ENCODE measurements around the gene SND1. TPM values are rescaled to one million over a fixed set of nuclear protein-coding genes. Genes with fewer than 3 reads are reported as not detected.

SND1 gene
- polyA plus RNA-seq, 4 donors = 47.2 to 148 (median 92.2) TPM

DNA sequence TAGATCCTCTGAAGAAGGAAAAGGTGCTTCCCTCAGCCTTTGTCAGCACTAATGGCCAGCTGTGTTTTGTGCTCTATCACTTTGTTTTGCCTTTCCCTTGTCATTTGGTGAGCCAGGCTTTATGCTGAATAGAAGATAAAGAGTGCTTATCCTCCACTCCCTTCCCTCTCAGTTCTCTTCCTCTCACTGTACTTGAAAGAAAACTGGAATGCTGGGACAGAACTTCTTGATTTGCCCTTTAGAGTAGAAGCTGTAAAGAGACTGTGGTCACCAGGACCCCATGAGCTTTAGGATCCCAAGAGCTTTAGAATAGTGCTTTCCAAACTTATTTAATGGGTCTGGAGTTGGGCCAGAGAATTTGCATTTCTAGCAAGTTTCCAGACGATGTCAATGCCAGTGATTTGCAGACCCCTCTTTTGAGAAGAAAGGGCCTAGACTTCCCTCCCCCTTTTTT is 297.8 kb downstream of the SND1 start:
- WGBS, 3 donors = 66 to 90% (median 88%) methylated on average over 1 of the region's 1 CpG
- H3K36me3 ChIP-seq (ENCODE audit: control insufficient read depth in 3 of 3, insufficient read depth in 2 of 3, low read depth in 1 of 3, low read length in 3 of 3) = peaks cover 0 to 2% (median 0%) of the 10 kb centered on the region in 3 donors
- no peak for DNase-seq
- H3K27ac ChIP-seq (ENCODE audit: low read depth in 1 of 3, low read length in 2 of 3) = no peak overlapping the region
- no peak overlapping the region for H3K4me3 ChIP-seq (ENCODE audit: low read depth in 1 of 3, low read length in 3 of 3)
- H3K27me3 ChIP-seq (ENCODE audit: control insufficient read depth in 3 of 3, insufficient read depth in 3 of 3, low read length in 3 of 3) = no peaks in the 10 kb centered on the region
- no peaks in the 10 kb centered on the region for H3K4me1 ChIP-seq (ENCODE audit: control insufficient read depth in 3 of 3, insufficient read depth in 2 of 3, low read depth in 1 of 3, low read length in 2 of 3)
- no peak for FAIRE-seq
- H3K9me3 ChIP-seq (ENCODE audit: control insufficient read depth in 2 of 2, insufficient read depth in 1 of 2, low read depth in 1 of 2, low read length in 1 of 2) = no peaks in the 10 kb centered on the region

DNA sequence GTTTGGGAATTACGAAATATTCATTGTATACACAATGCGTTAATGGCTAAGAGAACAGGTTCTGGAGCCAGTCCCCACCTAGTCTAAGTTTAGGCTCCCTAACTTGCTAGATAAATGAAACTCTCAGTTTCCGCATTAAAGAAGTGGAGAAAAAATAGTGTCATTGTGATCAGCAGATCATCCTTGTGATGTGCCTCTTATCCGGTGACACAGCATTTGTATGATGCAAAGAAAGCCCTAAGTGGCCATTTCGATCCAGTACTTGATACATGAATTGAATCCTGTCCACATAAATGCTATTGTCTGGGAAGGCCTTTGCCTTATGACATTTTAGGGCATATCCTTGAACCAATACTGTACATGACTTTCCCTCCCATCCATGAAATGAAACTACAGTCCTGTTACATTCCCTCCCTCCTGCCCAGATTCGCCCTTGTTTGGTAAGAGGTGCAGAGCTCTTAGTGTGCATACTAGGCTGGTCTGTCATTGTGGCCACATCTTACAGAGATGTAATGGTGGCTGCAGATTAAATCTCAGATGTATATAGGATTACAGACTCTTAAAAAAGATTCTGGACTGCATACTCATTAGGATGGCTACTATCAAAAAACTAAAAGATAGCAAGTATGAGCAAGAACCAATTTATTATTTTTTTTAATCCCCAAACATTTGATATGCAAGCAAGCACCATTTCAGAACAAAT is 298.4 kb downstream of the SND1 start:
- Histone ChIP-seq H3K9me3 (ENCODE audit: control insufficient read depth in 2 of 2, insufficient read depth in 1 of 2, low read depth in 1 of 2, low read length in 1 of 2) (no peaks in the 10 kb centered on the region), H3K27me3 (ENCODE audit: control insufficient read depth in 3 of 3, insufficient read depth in 3 of 3, low read length in 3 of 3) (no peaks in the 10 kb centered on the region), H3K36me3 (ENCODE audit: control insufficient read depth in 3 of 3, insufficient read depth in 2 of 3, low read depth in 1 of 3, low read length in 3 of 3) (peaks cover 0 to 3% (median 2%) of the 10 kb centered on the region in 3 donors), H3K27ac (ENCODE audit: low read depth in 1 of 3, low read length in 2 of 3) (no peak overlapping the region), H3K4me3 (ENCODE audit: low read depth in 1 of 3, low read length in 3 of 3) (no peak overlapping the region), H3K4me1 (ENCODE audit: control insufficient read depth in 3 of 3, insufficient read depth in 2 of 3, low read depth in 1 of 3, low read length in 2 of 3) (no peaks in the 10 kb centered on the region)
- DNase-seq = no peak
- WGBS, 3 donors = 92 to 96% (median 92%) methylated on average over 6 of the region's 6 CpGs
- no peak for FAIRE-seq

DNA sequence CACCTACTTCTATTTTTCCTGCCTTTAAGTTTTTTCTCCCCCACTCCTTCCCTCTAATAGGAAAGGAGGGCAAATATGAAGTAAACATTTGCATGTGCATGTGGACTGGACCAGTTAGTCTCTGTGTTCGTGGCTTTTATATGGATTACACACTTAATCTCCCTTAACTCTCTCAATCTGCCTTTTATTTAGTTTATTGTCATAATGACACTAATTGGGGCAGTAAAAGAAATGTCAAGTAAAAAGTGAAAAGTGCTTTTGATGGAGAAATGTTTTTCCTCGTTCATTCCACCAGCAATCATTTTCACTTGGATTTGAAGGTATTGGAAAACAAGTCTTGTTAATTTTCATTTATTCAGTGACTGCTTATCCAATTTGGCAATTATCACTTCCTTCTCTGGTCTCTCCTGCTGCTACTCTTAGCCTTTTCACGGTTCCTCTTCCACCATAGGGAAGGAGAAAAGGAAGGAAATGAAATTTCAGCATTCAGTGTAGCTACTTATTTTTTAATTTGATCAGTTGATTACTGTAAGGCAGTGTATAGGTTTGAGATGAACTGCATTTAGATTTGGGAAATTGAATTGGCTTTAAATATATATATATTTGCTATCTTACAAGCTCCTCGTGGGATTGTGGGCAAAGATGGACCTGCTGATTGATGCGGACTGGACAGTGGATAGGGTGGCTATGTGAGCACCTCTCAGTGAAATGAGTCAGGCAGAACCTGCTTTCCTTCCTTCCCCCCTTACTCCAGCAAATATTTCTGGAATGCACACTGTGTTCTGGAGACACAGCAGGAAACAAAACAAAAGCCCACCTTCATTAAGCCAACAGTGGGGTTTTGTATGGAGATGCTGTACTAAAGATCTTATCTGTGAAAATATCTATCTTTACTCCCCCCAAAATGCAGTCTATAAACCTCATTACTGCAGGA is 301.7 kb downstream of the SND1 start:
- H3K27ac ChIP-seq (ENCODE audit: low read depth in 1 of 3, low read length in 2 of 3) = no peak overlapping the region

DNA sequence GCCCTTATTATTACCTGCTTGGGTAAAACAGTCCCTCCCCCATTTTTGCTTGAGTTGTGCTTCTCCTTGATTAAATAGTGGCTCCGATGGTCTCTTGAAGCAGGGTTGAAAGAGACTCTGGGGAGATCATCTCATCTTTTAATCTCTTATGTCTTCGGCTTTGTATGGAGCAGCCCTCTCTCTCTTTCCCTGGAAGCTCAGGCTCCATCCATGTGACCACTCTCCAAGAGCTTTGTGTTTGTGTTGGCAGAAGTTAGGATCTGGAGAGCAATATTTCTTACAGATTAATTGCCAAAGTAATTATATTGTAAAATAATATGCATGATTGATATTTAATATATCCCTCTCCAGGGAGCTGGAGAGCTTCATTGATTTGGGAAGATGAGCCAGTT is 302.4 kb downstream of the SND1 start:
- H3K27me3 ChIP-seq (ENCODE audit: control insufficient read depth in 3 of 3, insufficient read depth in 3 of 3, low read length in 3 of 3) = no peaks in the 10 kb centered on the region
- no peaks in the 10 kb centered on the region for H3K4me1 ChIP-seq (ENCODE audit: control insufficient read depth in 3 of 3, insufficient read depth in 2 of 3, low read depth in 1 of 3, low read length in 2 of 3)
- no peak overlapping the region for H3K27ac ChIP-seq (ENCODE audit: low read depth in 1 of 3, low read length in 2 of 3)
- FAIRE-seq (no peak), DNase-seq (no peak)
- no peaks in the 10 kb centered on the region for H3K9me3 ChIP-seq (ENCODE audit: control insufficient read depth in 2 of 2, insufficient read depth in 1 of 2, low read depth in 1 of 2, low read length in 1 of 2)
- no peak overlapping the region for H3K4me3 ChIP-seq (ENCODE audit: low read depth in 1 of 3, low read length in 3 of 3)
- peaks cover 0 to 7% (median 7%) of the 10 kb centered on the region in 3 donors for H3K36me3 ChIP-seq (ENCODE audit: control insufficient read depth in 3 of 3, insufficient read depth in 2 of 3, low read depth in 1 of 3, low read length in 3 of 3)
- 79 to 96% (median 92%) methylated on average over 2 of the region's 2 CpGs for WGBS, 3 donors

More for the DNA sequence above, 301.7 kb downstream of the SND1 start:
- FAIRE-seq (no peak), DNase-seq (no peak)
- no peak overlapping the region for H3K4me3 ChIP-seq (ENCODE audit: low read depth in 1 of 3, low read length in 3 of 3)
- no peaks in the 10 kb centered on the region for H3K4me1 ChIP-seq (ENCODE audit: control insufficient read depth in 3 of 3, insufficient read depth in 2 of 3, low read depth in 1 of 3, low read length in 2 of 3)
- WGBS, 3 donors = 80 to 82% (median 82%) methylated on average over 5 of the region's 5 CpGs
- peaks cover 0 to 7% (median 7%) of the 10 kb centered on the region in 3 donors for H3K36me3 ChIP-seq (ENCODE audit: control insufficient read depth in 3 of 3, insufficient read depth in 2 of 3, low read depth in 1 of 3, low read length in 3 of 3)
- H3K9me3 ChIP-seq (ENCODE audit: control insufficient read depth in 2 of 2, insufficient read depth in 1 of 2, low read depth in 1 of 2, low read length in 1 of 2) = no peaks in the 10 kb centered on the region
- no peaks in the 10 kb centered on the region for H3K27me3 ChIP-seq (ENCODE audit: control insufficient read depth in 3 of 3, insufficient read depth in 3 of 3, low read length in 3 of 3)

DNA sequence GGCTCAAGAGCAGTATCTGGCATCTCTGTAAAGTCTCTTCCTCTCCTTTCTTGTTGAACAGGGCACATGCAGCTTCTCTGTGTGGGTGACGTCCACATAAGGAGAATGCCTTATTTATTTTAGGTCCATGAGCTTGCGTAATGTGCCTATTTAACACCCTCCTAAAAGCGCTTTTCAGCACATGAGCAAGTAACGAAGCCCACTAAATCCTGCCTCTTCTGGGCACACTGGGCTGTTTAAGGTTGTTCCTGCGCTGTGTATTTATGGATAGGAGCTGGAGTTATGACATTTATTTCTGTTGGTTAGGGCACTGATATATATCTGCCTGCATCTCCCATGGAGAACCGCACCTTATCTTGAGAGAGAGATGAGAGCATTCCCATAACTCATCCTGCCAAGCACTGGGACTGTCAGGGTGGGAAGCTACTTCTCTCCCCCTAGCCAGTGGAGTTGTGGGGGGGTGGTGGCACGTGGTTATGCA is 303.1 kb downstream of the SND1 start:
- H3K27ac ChIP-seq (ENCODE audit: low read depth in 1 of 3, low read length in 2 of 3) = no peak overlapping the region
- peaks cover 0 to 10% (median 7%) of the 10 kb centered on the region in 3 donors for H3K36me3 ChIP-seq (ENCODE audit: control insufficient read depth in 3 of 3, insufficient read depth in 2 of 3, low read depth in 1 of 3, low read length in 3 of 3)
- H3K4me1 ChIP-seq (ENCODE audit: control insufficient read depth in 3 of 3, insufficient read depth in 2 of 3, low read depth in 1 of 3, low read length in 2 of 3) = no peaks in the 10 kb centered on the region
- 88 to 95% (median 94%) methylated on average over 7 of the region's 7 CpGs for WGBS, 3 donors
- FAIRE-seq (no peak), DNase-seq (no peak)
- no peak overlapping the region for H3K4me3 ChIP-seq (ENCODE audit: low read depth in 1 of 3, low read length in 3 of 3)
- no peaks in the 10 kb centered on the region for H3K27me3 ChIP-seq (ENCODE audit: control insufficient read depth in 3 of 3, insufficient read depth in 3 of 3, low read length in 3 of 3)
- H3K9me3 ChIP-seq (ENCODE audit: control insufficient read depth in 2 of 2, insufficient read depth in 1 of 2, low read depth in 1 of 2, low read length in 1 of 2) = no peaks in the 10 kb centered on the region

DNA sequence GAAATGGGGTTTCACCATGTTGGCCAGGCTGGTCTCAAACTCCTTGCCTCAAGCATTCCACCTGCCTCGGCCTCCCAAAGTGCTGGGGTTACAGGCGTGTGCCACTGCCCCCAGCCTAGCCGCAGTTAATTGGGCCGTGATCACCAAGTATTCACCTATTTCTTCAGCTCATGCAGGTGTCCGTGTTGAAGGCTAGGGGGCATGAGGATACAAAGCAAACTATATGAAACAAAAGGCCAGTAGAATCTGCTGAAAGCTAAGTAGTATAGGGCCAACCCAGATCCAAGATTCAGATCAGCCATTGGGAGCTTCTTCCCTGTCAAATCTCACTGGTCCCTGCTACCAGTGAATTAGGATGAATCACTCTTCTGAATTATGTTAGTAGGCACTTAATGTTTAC is 305.9 kb downstream of the SND1 start:
- FAIRE-seq (no peak), DNase-seq (no peak)
- peaks cover 3 to 12% (median 7%) of the 10 kb centered on the region in 3 donors for H3K36me3 ChIP-seq (ENCODE audit: control insufficient read depth in 3 of 3, insufficient read depth in 2 of 3, low read depth in 1 of 3, low read length in 3 of 3)
- H3K27ac ChIP-seq (ENCODE audit: low read depth in 1 of 3, low read length in 2 of 3) = no peak overlapping the region
- WGBS, 3 donors = 79 to 86% (median 85%) methylated on average over 5 of the region's 5 CpGs
- no peak overlapping the region for H3K4me3 ChIP-seq (ENCODE audit: low read depth in 1 of 3, low read length in 3 of 3)
- peaks cover 0 to 10% (median 2%) of the 10 kb centered on the region in 3 donors for H3K4me1 ChIP-seq (ENCODE audit: control insufficient read depth in 3 of 3, insufficient read depth in 2 of 3, low read depth in 1 of 3, low read length in 2 of 3)
- H3K9me3 ChIP-seq (ENCODE audit: control insufficient read depth in 2 of 2, insufficient read depth in 1 of 2, low read depth in 1 of 2, low read length in 1 of 2) = no peaks in the 10 kb centered on the region
- no peaks in the 10 kb centered on the region for H3K27me3 ChIP-seq (ENCODE audit: control insufficient read depth in 3 of 3, insufficient read depth in 3 of 3, low read length in 3 of 3)

DNA sequence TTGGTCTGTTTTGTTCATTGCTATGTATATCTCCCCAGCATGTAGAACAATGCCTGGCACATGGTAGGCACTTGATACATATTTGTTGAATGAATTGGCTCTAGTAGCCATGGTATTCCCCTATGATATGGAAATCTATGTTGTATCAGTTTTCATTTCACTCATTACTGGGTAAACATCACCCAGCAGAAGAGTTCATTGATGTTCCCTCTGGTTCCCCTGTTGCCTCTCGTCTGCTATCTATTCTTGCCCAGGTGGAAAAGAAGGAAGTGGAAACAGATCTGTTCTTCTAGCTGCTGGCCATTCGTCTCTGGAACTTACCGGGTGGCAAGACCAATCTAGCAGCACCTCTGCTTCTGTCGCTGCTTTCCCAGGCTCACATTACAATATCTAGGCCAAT is 307.8 kb downstream of the SND1 start:
- no peak for FAIRE-seq
- Histone ChIP-seq H3K4me1 (ENCODE audit: control insufficient read depth in 3 of 3, insufficient read depth in 2 of 3, low read depth in 1 of 3, low read length in 2 of 3) (peaks cover 0 to 10% (median 2%) of the 10 kb centered on the region in 3 donors), H3K4me3 (ENCODE audit: low read depth in 1 of 3, low read length in 3 of 3) (no peak overlapping the region), H3K27me3 (ENCODE audit: control insufficient read depth in 3 of 3, insufficient read depth in 3 of 3, low read length in 3 of 3) (no peaks in the 10 kb centered on the region), H3K27ac (ENCODE audit: low read depth in 1 of 3, low read length in 2 of 3) (no peak overlapping the region), H3K9me3 (ENCODE audit: control insufficient read depth in 2 of 2, insufficient read depth in 1 of 2, low read depth in 1 of 2, low read length in 1 of 2) (no peaks in the 10 kb centered on the region), H3K36me3 (ENCODE audit: control insufficient read depth in 3 of 3, insufficient read depth in 2 of 3, low read depth in 1 of 3, low read length in 3 of 3) (peaks cover 3 to 12% (median 7%) of the 10 kb centered on the region in 3 donors)
- 88 to 94% (median 90%) methylated on average over 4 of the region's 4 CpGs for WGBS, 3 donors
- no peak for DNase-seq

DNA sequence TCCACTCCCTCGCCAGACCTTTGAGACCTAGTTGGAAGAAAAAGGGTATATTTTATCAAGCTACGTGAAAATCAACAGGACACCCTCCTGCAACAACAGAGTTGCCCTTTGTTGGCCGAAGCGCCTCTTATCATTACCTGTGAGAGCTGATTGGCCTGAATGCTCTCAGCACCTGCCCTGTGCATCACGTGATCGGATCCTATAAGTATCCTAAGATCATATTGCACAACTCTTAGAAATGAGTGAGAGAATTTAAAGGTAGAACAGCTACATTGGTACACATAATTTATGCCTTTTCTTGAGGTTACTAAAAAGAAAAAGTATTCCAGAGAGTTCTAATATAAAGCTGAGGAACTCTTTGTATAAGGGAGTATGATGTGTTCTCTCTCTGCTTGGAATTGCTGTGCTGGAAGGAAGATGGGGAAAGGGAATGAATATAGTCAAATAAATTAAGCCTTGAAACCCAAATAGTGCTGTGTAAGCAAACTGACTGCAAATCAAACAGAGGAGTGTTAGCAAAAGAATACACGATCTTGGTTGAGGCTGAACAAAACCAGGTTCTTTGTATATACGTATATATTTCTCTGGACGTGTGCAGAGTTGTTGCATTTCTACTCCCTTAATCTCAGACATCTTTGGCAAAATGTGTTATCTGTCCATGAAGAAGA is 309.9 kb downstream of the SND1 start:
- Histone ChIP-seq H3K9me3 (ENCODE audit: control insufficient read depth in 2 of 2, insufficient read depth in 1 of 2, low read depth in 1 of 2, low read length in 1 of 2) (no peaks in the 10 kb centered on the region), H3K27ac (ENCODE audit: low read depth in 1 of 3, low read length in 2 of 3) (peak overlapping the region in 1 of 3 donors; percentile 36), H3K36me3 (ENCODE audit: control insufficient read depth in 3 of 3, insufficient read depth in 2 of 3, low read depth in 1 of 3, low read length in 3 of 3) (peaks cover 2 to 8% (median 3%) of the 10 kb centered on the region in 3 donors), H3K4me3 (ENCODE audit: low read depth in 1 of 3, low read length in 3 of 3) (peak overlapping the region in 1 of 3 donors; percentile 5), H3K27me3 (ENCODE audit: control insufficient read depth in 3 of 3, insufficient read depth in 3 of 3, low read length in 3 of 3) (no peaks in the 10 kb centered on the region), H3K4me1 (ENCODE audit: control insufficient read depth in 3 of 3, insufficient read depth in 2 of 3, low read depth in 1 of 3, low read length in 2 of 3) (peaks cover 0 to 10% (median 2%) of the 10 kb centered on the region in 3 donors)
- FAIRE-seq (no peak), DNase-seq (peak; percentile 72 to 87)
- whole genome bisulfite sequencing, 3 donors = 39 to 75% (median 63%) methylated on average over 9 of the region's 9 CpGs
